Glomerular endothelial cell (primary cell): Measurements from ENCODE around the gene SPPL2C. TPM values are rescaled to one million over a fixed set of nuclear protein-coding genes. Genes with fewer than 3 reads are reported as not detected.

ENCODE experiments used
- DNase-seq: peaks from one replicate; pipeline ENCODE4 v3.0.0-alpha.2; 2011; ENCODE audit warnings: low read depth, low spot score; ENCODE audit errors: extremely low read depth
- total RNA-seq: library from RNA; depleted of rRNA; stranded (reverse); fragments of >200 nt; gene quantifications from 2 replicates; pipeline ENCODE4 v1.2.3, GENCODE V29; 2015

SPPL2C gene
- total RNA-seq, 1 donor from 2014 or later: not detected

- DNase-seq: no peak
Observed at GRCh38 chr17:45826919-45827588, 17.6 kb upstream of the SPPL2C start.

GRCh38 chr17:45828171-45828570 lies 16.5 kb upstream of the SPPL2C start:
- no peak for DNase-seq

GRCh38 chr17:45828582-45829133 lies 16.0 kb upstream of the SPPL2C start:
- no peak for DNase-seq

GRCh38 chr17:45833920-45834319 lies 10.8 kb upstream of the SPPL2C start:
- DNase-seq: no peak

- no peak for DNase-seq
Observed at GRCh38 chr17:45834471-45835396, 9.9 kb upstream of the SPPL2C start.

- DNase-seq: no peak
Observed at GRCh38 chr17:45835481-45835880, 9.2 kb upstream of the SPPL2C start.

GRCh38 chr17:45836047-45837044 lies 8.3 kb upstream of the SPPL2C start:
- no peak for DNase-seq

- DNase-seq: no peak
Observed at GRCh38 chr17:45837187-45837586, 7.5 kb upstream of the SPPL2C start.

- DNase-seq: no peak
Observed at GRCh38 chr17:45837603-45838002, 7.1 kb upstream of the SPPL2C start.

GRCh38 chr17:45838751-45839295 lies 5.9 kb upstream of the SPPL2C start:
- DNase-seq: no peak

- DNase-seq: no peak
Observed at GRCh38 chr17:45839442-45839841, 5.2 kb upstream of the SPPL2C start.

GRCh38 chr17:45841186-45841585 lies 3.5 kb upstream of the SPPL2C start:
- DNase-seq: no peak

GRCh38 chr17:45841883-45842525 lies 2.7 kb upstream of the SPPL2C start:
- no peak for DNase-seq

GRCh38 chr17:45843722-45844121 lies 959 bp upstream of the SPPL2C start:
- no peak for DNase-seq

- no peak for DNase-seq
Observed at GRCh38 chr17:45845376-45846185, 900 bp downstream of the SPPL2C start.

- no peak for DNase-seq
Observed at GRCh38 chr17:45846223-45846622, 1.5 kb downstream of the SPPL2C start.

GRCh38 chr17:45846646-45847045 lies 2.0 kb downstream of the SPPL2C start:
- no peak for DNase-seq

GRCh38 chr17:45847101-45847500 lies 2.4 kb downstream of the SPPL2C start:
- no peak for DNase-seq

- DNase-seq: no peak
Observed at GRCh38 chr17:45847747-45848146, 3.1 kb downstream of the SPPL2C start.
